ENCODE results near the gene CYBC1. TPM values are rescaled to one million over a fixed set of nuclear protein-coding genes. Genes with fewer than 3 reads are reported as not detected.

CYBC1 gene
- total RNA-seq, 2 experiments from 2014 or later: 60.2 to 62.4 TPM

GRCh38 chr17:82419540-82419939 lies 31.0 kb downstream of the CYBC1 start:
- CTCF ChIA-PET: interaction anchor here (0.5 to 1.3 kb wide), 3 partner anchors 21 to 144 kb away, joined by 3 to 5 read pairs (median 3); no protein-coding TSS in a partner anchor
- Histone ChIP-seq H3K4me3 (ENCODE audit: low read length) (peak overlapping the region; percentile 76), H3K27me3 (ENCODE audit: control insufficient read depth in 1 of 2, insufficient read depth in 2 of 2, low read length in 2 of 2) (no peaks in the 10 kb centered on the region), H3K9me3 (ENCODE audit: control insufficient read depth in 1 of 2, insufficient read depth in 1 of 2, low read length in 2 of 2) (peaks cover 0 to 3% of the 10 kb centered on the region in 2 experiments), H3K4me1 (ENCODE audit: insufficient read depth, low read length) (peaks cover 30% of the 10 kb centered on the region), H3K36me3 (ENCODE audit: insufficient read depth, low read length) (peaks cover 12% of the 10 kb centered on the region), H3K27ac (ENCODE audit: low read depth in 1 of 2, low read length in 2 of 2) (peak overlapping the region in 1 of 2 donors; percentile 35)
- Mint-ChIP-seq H3K4me1 (ENCODE audit: low read depth) (peaks cover 30% of the 10 kb centered on the region), H3K27ac (peak overlapping the region; percentile 78), H3K36me3 (ENCODE audit: low read depth) (peaks cover 28% of the 10 kb centered on the region), H3K9me3 (no peaks in the 10 kb centered on the region), H3K4me3 (peak overlapping the region; percentile 85), H3K27me3 (no peaks in the 10 kb centered on the region)
- no peak for TF ChIP-seq CTCF (IDR thresholded peaks at IDR 0.05)
- ATAC-seq (ENCODE audit: poor library complexity): no peak
- intact Hi-C loops (cut with DNase I, micrococcal nuclease): loop anchor here (2.0 to 10.0 kb wide), 6 partner anchors 33 to 385 kb away; partner anchors contain the start of genes DCXR (in 2 of the 2), CYBC1 (in 1 of the 2), RAC3 (in 1 of the 2) and TBCD (in 1 of the 2)
- DNase-seq: peak in 3 of 14 experiments; percentile 28 to 55 (median 32)
- POLR2A ChIA-PET: interaction anchor here (0.6 to 1.4 kb wide), 11 partner anchors 8 to 549 kb away, joined by 3 to 11 read pairs (median 4); partner anchors contain the start of genes ARHGDIA and NARF

GRCh38 chr17:82418001-82418986 lies 32.3 kb downstream of the CYBC1 start, which contains the start of the genes HEXD and OGFOD3:
TSS of gene HEXD (plus strand) at chr17:82418347. CDS start at chr17:82419800, 1,453 bp downstream.
TSS of gene OGFOD3 (minus strand) at chr17:82418586. CDS start at chr17:82418485, 101 bp downstream.
- intact Hi-C loops (cut with DNase I, micrococcal nuclease): loop anchor here (1.0 to 10.0 kb wide), 9 partner anchors 32 to 383 kb away; partner anchors contain the start of genes CYBC1 (in 2 of the 2), DCXR (in 2 of the 2), FOXK2 (in 1 of the 2) and NARF (in 1 of the 2)
- Mint-ChIP-seq H3K27me3 (no peaks in the 10 kb centered on the region), H3K27ac (peak within 1 kb of the TSS; percentile 78), H3K9me3 (no peaks in the 10 kb centered on the region), H3K36me3 (ENCODE audit: low read depth) (peaks cover 32% of the 10 kb centered on the region), H3K4me1 (ENCODE audit: low read depth) (peaks cover 32% of the 10 kb centered on the region), H3K4me3 (peak within 1 kb of the TSS; percentile 85)
- Histone ChIP-seq H3K27me3 (ENCODE audit: control insufficient read depth in 1 of 2, insufficient read depth in 2 of 2, low read length in 2 of 2) (no peaks in the 10 kb centered on the region), H3K36me3 (ENCODE audit: insufficient read depth, low read length) (peaks cover 14% of the 10 kb centered on the region), H3K9me3 (ENCODE audit: control insufficient read depth in 1 of 2, insufficient read depth in 1 of 2, low read length in 2 of 2) (peaks cover 0 to 3% of the 10 kb centered on the region in 2 experiments), H3K4me3 (ENCODE audit: low read length) (peak within 1 kb of the TSS; percentile 76), H3K4me1 (ENCODE audit: insufficient read depth, low read length) (peaks cover 30% of the 10 kb centered on the region), H3K27ac (ENCODE audit: low read depth in 1 of 2, low read length in 2 of 2) (peak within 1 kb of the TSS; percentile 35 to 50)
- ATAC-seq (ENCODE audit: poor library complexity): peak; percentile 85
- DNase-seq: peak; percentile 69 to 95 (median 83)
- no peak for TF ChIP-seq CTCF (IDR thresholded peaks at IDR 0.05)
- ChIA-PET POLR2A (interaction anchor here (0.6 to 1.4 kb wide), 6 partner anchors 8 to 547 kb away, joined by 3 to 11 read pairs (median 5); partner anchors contain the start of genes ARHGDIA and NARF), CTCF (interaction anchor here (0.6 to 1.3 kb wide), 3 partner anchors 20 to 182 kb away, joined by 3 to 5 read pairs (median 3); no protein-coding TSS in a partner anchor)

GRCh38 chr17:82416771-82417170 lies 33.8 kb downstream of the CYBC1 start:
- TF ChIP-seq CTCF (IDR thresholded peaks at IDR 0.05): no peak
- peaks cover 31% of the 10 kb centered on the region for H3K36me3 Mint-ChIP-seq (ENCODE audit: low read depth)
- H3K27ac ChIP-seq (ENCODE audit: low read depth in 1 of 2, low read length in 2 of 2): no peak overlapping the region
- peaks cover 18% of the 10 kb centered on the region for H3K36me3 ChIP-seq (ENCODE audit: insufficient read depth, low read length)
- ChIA-PET CTCF (no interaction called here), POLR2A (interaction anchor here (1.0 kb wide), 1 partner anchor 83 kb away, joined by 3 read pairs; the partner anchor contains the start of gene SECTM1)
- intact Hi-C loops (cut with DNase I, micrococcal nuclease): loop anchor here (5.0 to 10.0 kb wide), 5 partner anchors 36 to 382 kb away; partner anchors contain the start of genes DCXR (in 2 of the 2), CYBC1 (in 1 of the 2), RAC3 (in 1 of the 2) and TBCD (in 1 of the 2)
- H3K27ac Mint-ChIP-seq: no peak overlapping the region
- ATAC-seq (ENCODE audit: poor library complexity) (no peak), DNase-seq (no peak)
- H3K27me3 Mint-ChIP-seq: no peaks in the 10 kb centered on the region
- no peak overlapping the region for H3K4me3 ChIP-seq (ENCODE audit: low read length)
- no peaks in the 10 kb centered on the region for H3K9me3 ChIP-seq (ENCODE audit: control insufficient read depth in 1 of 2, insufficient read depth in 1 of 2, low read length in 2 of 2)
- no peaks in the 10 kb centered on the region for H3K27me3 ChIP-seq (ENCODE audit: control insufficient read depth in 1 of 2, insufficient read depth in 2 of 2, low read length in 2 of 2)
- H3K4me3 Mint-ChIP-seq: no peak overlapping the region
- H3K4me1 Mint-ChIP-seq (ENCODE audit: low read depth): peaks cover 27% of the 10 kb centered on the region
- no peaks in the 10 kb centered on the region for H3K9me3 Mint-ChIP-seq
- peaks cover 30% of the 10 kb centered on the region for H3K4me1 ChIP-seq (ENCODE audit: insufficient read depth, low read length)

Measured in CD4-positive, alpha-beta T cell (primary cell).